ENCODE measurements around the gene GABRP.
"Not testable (repeated sequence)": the region's sequence is repeated elsewhere in the genome, so short reads cannot be mapped to it uniquely, and the experiment has no call there.

The GABRP gene

GRCh38 chr5:170783498-170784247 lies at the start of gene GABRP:
Gene GABRP (plus strand): TSS chr5:170783725. CDS start chr5:170788616, 4,891 bp downstream.
- no peak for DNase-seq

- no peak for DNase-seq
Measured at GRCh38 chr5:170736966-170737365, 46.6 kb upstream of the GABRP start.

GRCh38 chr5:170737591-170737990 lies 45.9 kb upstream of the GABRP start:
- no peak for DNase-seq

GRCh38 chr5:170738840-170739239 lies 44.7 kb upstream of the GABRP start:
- DNase-seq = no peak

- no peak for DNase-seq
Measured at GRCh38 chr5:170739446-170739845, 44.1 kb upstream of the GABRP start.

GRCh38 chr5:170740551-170741205 lies 42.8 kb upstream of the GABRP start:
- DNase-seq = no peak

- no peak for DNase-seq
Measured at GRCh38 chr5:170741801-170742200, 41.7 kb upstream of the GABRP start.

GRCh38 chr5:170743876-170744212 lies 39.7 kb upstream of the GABRP start:
- DNase-seq = no peak

- no peak for DNase-seq
Measured at GRCh38 chr5:170745481-170746071, 37.9 kb upstream of the GABRP start.

GRCh38 chr5:170746075-170746960 lies 37.2 kb upstream of the GABRP start:
- no peak for DNase-seq

- DNase-seq = no peak
Measured at GRCh38 chr5:170746961-170747340, 36.6 kb upstream of the GABRP start.

- no peak for DNase-seq
Measured at GRCh38 chr5:170747357-170747756, 36.2 kb upstream of the GABRP start.

- no peak for DNase-seq
Measured at GRCh38 chr5:170747851-170748250, 35.7 kb upstream of the GABRP start.

GRCh38 chr5:170748951-170749471 lies 34.5 kb upstream of the GABRP start:
- no peak for DNase-seq

GRCh38 chr5:170749911-170750431 lies 33.6 kb upstream of the GABRP start:
- DNase-seq = no peak

GRCh38 chr5:170750791-170751190 lies 32.7 kb upstream of the GABRP start:
- no peak for DNase-seq

GRCh38 chr5:170751631-170752030 lies 31.9 kb upstream of the GABRP start:
- DNase-seq = no peak

- DNase-seq = no peak
Measured at GRCh38 chr5:170752257-170753215, 31.0 kb upstream of the GABRP start.

GRCh38 chr5:170753311-170753710 lies 30.2 kb upstream of the GABRP start:
- no peak for DNase-seq

GRCh38 chr5:170754508-170754907 lies 29.0 kb upstream of the GABRP start:
- DNase-seq = not testable (repeated sequence)

All from nucleus accumbens (tissue), 56 donors.